Hypothalamus (tissue), 51 donors: ENCODE measurements around the gene DOCK4.
"Not testable (repeated sequence)": the region's sequence is repeated elsewhere in the genome, so short reads cannot be mapped to it uniquely, and the experiment has no call there.

Experiments
- DNase-seq, 51 donors: peaks; one replicate each; lab custom pipeline; 2025; lab: John Stamatoyannopoulos, UW

DOCK4 gene, protein sequence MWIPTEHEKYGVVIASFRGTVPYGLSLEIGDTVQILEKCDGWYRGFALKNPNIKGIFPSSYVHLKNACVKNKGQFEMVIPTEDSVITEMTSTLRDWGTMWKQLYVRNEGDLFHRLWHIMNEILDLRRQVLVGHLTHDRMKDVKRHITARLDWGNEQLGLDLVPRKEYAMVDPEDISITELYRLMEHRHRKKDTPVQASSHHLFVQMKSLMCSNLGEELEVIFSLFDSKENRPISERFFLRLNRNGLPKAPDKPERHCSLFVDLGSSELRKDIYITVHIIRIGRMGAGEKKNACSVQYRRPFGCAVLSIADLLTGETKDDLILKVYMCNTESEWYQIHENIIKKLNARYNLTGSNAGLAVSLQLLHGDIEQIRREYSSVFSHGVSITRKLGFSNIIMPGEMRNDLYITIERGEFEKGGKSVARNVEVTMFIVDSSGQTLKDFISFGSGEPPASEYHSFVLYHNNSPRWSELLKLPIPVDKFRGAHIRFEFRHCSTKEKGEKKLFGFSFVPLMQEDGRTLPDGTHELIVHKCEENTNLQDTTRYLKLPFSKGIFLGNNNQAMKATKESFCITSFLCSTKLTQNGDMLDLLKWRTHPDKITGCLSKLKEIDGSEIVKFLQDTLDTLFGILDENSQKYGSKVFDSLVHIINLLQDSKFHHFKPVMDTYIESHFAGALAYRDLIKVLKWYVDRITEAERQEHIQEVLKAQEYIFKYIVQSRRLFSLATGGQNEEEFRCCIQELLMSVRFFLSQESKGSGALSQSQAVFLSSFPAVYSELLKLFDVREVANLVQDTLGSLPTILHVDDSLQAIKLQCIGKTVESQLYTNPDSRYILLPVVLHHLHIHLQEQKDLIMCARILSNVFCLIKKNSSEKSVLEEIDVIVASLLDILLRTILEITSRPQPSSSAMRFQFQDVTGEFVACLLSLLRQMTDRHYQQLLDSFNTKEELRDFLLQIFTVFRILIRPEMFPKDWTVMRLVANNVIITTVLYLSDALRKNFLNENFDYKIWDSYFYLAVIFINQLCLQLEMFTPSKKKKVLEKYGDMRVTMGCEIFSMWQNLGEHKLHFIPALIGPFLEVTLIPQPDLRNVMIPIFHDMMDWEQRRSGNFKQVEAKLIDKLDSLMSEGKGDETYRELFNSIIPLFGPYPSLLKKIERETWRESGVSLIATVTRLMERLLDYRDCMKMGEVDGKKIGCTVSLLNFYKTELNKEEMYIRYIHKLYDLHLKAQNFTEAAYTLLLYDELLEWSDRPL (N-terminal part only)

DNA sequence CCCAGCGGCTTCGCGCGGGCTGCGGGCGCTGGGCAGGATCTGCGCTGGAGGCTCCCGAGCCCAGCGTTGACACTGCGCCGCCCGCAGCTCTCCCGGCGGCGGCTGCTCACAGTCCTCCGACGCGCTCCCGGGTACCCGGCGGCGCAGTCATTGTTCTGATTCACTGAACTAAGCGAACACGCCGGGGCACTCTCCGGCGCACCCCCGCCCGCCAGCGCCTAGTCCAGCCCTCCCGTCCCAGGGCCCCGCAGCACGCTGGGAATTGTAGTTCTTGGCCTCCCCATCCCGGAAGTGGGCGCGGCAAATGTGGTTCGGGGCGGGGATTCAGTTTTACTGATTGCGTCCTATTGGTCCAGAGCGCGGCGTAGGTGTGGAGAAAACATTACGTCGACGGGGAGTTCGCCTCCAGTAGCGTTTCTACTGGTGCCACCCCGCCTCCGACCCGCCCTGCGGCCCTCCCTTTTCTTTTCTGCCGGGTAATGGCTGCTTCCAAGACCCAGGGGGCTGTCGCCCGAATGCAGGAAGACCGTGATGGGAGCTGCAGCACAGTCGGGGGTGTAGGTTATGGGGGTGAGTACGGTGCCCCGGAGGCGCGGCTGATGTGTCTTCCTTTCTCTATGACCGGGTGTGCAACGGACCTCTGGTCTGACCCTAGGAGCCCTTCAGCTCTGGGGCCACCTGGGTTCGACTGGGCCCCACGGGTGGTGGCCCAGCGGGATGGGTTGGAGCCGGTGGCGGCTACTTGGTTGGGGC lies at the start of gene DOCK4, which contains the start of gene ZNF277:
TSS of gene DOCK4 (minus strand) at position 162 of the 753 bp plus-strand sequence. CDS start 261 bp downstream, outside the sequence.
TSS of gene ZNF277 (plus strand) at position 458 of the 753 bp plus-strand sequence. CDS start at position 480, 22 bp downstream.
- peak; percentile 90 to 100 (median 99) for DNase-seq

DNA sequence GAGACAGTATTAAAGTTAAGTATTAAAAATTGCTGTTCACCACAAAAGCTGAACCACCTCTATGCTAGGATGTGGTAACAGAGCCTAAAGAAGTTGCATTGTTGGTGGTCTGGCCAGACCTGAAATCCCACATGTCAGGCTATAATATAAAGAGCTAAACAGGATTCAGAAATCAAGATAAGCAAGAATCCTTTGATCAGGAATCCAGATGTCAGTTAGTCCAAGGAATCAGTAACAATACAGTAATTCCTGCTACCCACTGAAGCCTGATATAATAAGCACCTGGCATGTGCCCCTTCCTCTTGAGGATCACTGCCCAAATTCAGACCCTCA lies 49.2 kb upstream of the DOCK4 start:
- no peak for DNase-seq

DNA sequence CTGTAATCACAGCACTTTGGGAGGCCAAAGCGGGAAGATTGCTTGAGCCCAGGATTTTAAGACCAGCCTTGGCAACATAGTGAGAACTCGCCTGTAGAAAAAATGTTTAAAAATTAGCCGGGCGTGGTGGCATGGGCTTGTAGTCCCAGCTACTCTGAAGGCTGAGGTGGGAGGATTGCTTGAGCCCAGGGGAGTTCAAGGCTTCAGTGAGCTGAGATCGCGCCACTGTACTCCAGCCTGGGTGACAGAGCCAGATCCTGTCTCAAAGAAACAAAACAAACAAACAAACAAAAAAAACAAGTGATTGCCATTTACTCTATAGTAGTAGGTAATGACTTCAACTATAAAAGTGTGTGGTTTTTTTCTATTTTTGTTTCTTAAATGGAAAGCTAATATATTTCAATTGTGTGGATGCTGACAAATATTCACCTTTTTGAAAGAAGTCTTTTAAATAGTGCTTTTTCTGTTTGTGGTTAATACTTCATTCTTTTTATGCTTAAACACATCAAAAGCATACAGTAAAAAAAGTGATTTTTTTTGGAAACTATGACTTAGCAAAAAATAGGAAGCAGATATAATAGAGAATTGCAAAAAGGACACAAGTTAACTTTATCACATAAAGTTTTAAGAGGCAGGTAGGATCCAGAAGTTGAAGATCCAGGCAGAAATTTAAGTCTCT lies 48.6 kb upstream of the DOCK4 start:
- DNase-seq, result no peak

DNA sequence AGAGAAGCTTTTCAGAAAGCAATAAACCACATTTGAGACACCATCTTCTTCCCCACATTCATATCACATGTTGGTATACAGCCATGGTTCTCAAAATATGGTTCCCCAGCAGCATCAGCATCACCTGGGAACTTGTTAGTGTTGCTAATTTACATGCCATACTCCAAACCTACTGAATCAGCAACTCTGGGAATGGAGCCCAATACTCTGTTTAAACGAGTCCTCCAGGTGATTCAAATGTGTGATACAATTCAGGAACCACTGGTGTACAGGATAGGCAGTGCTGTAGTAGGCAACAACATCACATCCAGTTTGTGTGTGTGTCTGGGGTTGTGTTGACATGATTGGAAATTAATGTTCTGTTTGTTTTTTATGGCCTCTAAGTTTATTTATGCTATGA lies 48.0 kb upstream of the DOCK4 start:
- peak in 1 of 51 donors; percentile 16 for DNase-seq

DNA sequence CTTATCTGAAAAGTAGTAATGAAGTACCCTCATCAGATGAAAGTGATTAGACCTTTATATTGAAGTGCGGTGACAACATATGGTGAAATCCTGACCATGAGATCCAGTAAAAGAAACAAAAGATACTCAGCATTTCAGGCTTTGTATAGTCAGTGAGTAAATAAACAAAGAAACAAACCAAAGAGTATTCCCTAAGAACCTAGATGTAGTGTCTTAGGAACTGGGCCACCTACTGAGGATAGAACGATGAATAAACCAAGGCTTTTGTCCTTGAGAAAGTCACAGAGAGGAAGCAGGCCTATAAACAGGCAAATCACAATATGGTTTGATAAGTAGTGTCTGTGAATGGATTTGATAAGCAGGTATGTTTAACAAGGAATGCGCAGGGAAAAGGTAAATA lies 46.5 kb upstream of the DOCK4 start:
- DNase-seq, result no peak

DNA sequence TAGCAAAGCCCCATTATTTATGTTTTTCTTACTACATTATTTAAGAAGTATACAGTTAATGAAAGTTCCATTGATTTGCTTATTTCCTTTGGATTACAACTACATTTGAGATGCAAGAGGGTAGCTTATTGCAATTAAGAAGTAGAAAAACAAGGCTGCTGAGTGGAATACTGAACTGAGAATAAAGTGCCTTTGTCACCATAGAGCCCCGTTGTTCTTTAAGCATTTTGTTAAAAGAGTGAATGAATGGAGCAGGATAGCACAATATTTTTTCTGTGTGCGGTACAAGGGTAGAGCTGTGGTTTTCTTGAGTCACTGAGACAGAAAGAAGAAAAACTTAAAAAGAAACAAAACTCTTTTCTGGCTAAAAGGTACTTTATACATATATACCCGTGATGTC lies 45.9 kb upstream of the DOCK4 start:
- peak in 2 of 51 donors; percentile 20 to 64 for DNase-seq

DNA sequence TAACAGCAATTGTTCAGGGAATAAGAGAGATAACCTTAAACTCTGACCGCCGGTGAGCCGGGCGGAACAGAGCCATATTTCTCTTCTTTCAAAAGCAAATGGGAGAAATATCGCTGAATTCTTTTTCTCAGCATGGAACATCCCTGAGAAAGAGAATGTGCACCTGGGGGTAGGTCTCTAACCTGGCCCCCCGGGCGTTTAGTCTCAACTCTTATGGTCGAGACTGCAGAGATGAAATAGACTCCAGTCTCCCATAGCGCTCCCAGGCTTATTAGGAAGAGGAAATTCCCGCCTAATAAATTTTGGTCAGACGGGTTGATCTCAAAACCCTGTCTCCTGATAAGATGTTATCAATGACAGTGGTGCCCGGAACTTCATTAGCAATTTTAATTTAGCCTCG lies 43.8 kb upstream of the DOCK4 start:
- DNase-seq, result not testable (repeated sequence)

DNA sequence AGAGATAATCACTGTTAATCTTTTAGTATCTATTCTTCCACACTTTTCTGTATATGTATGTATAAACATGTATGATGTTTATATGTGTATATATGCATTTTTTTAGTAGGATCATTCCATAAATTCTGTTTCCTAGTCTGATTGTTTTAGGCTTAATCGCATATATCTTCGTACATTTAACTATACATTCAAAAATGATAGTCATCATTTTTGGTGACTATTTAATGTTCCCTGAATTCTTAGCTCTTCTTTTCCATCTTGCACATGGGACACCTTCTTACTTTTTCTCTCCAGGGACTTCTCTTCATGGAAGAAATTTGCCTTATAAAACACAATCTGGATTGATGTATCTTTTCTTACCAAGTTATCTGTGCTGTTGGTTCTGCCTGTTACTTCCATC lies 42.4 kb upstream of the DOCK4 start:
- no peak for DNase-seq

DNA sequence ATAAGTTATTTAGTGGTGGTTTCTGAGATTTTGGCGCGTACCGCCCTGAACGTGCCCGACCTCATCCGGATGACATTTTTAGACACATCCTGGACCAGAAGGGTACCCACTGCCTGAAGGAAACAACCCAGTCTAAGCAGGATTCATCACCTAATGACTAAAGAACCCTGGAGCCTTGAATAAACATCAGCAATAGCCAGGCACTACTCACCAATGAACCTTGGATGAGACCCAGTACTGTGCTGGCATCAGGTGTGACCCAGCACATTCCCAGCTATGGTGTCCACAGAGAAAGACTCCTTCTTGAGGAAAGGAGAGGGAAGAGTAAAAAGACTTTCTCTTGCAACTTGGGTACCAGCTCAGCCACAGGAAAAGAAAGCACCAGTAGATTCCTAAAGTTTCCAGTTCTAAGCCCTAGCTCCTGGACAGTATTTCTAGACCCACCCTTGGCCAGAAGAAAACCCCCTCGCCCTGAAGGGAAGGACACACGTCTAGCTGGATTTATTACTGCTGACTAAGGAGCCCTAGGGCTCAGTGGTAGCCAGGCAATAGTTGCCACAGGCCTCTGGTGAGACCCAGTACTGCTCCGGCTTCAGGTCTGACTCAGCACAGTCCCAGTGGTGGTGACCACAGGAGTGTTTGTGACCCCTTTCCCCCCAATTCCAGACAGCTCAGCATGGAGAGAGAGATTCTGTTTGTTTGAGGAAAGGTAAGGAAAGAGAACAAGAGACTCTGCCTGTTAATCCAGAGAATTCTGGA lies 32.8 kb upstream of the DOCK4 start:
- no peak for DNase-seq

DNA sequence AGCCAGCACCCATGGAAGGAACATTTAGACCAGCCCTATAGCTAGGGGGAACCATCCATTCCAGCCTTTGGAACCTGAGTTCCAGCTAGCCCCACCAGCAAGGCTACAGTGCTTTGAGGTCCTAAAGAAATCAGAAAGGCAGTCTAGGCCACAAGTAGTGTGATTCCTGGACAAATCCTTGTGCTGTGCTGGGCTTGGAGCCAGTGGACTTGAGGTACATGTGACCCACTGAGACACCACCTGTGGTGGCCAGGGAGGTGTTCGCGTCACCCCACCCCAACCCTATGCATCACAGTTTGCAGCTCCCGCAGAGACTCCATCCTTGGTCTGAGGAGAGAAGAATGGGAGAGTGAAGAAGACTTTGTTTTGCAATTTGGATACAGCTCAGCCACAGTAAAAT lies 32.1 kb upstream of the DOCK4 start:
- no peak for DNase-seq

DNA sequence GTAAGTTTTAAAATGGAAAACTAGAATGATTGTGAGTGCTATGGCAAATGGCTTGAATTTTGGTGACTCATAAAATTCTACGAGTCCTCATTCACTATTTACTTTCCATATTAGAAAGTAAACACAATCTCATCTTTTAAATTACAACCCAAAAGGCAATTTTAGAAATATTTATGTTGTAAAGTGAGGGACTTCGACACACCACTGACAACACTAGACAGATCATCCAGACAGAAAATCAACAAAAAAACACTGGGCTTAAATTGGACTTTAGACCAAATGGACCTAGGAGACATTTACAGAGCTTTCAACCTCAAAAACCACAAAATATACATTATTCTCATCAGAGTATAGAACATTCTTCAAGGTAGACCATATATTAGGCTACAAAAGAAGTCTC lies 30.4 kb upstream of the DOCK4 start:
- DNase-seq, result no peak

DNA sequence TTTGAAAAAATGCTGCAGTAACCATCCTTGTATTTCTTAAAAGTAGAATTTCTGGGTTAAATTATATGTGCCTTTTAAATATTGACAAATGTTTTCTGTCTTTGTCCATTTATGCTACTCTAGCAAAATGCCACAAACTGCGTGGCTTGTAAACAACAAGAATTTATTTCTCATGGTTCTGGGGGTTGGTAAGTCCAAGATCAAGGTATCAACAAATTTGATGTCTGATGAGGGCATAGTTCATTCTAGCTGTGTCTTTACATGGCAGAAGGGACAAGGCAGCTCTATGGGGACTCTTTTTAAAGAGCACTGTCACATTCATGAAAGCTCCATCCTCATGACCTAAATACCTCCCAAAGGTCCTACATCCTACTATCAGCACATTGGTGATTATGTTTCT lies 27.9 kb upstream of the DOCK4 start:
- DNase-seq, result no peak

DNA sequence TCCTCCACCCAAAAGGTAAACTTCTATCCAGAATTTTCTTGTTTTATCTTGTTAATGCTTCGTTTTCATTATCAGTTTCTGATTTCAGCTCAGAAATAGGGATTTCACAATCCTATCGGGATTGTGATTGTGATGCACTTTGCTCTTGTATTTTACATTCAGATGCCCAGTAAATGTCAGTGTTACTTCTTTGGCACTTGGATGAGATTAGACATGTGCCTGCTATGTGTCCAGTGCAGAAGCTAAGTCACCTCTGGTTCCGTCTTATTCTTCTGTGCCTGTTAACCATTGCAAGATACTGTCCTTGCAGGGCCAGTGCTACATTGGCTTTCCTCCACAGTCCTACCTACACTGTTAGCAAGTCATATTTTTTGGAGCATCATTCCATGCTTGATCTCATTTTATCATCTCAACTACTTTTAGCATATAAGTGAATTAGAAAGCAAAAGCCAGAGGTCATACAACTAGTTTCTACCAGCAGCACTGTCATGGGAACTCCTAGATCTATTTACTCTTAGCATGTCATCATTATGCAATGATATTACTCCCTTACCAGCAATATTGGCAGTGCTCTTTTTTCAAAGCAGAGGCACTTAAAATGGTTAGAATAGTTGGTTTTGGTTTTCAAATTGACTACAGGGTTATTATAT lies 27.0 kb upstream of the DOCK4 start:
- DNase-seq, result no peak

DNA sequence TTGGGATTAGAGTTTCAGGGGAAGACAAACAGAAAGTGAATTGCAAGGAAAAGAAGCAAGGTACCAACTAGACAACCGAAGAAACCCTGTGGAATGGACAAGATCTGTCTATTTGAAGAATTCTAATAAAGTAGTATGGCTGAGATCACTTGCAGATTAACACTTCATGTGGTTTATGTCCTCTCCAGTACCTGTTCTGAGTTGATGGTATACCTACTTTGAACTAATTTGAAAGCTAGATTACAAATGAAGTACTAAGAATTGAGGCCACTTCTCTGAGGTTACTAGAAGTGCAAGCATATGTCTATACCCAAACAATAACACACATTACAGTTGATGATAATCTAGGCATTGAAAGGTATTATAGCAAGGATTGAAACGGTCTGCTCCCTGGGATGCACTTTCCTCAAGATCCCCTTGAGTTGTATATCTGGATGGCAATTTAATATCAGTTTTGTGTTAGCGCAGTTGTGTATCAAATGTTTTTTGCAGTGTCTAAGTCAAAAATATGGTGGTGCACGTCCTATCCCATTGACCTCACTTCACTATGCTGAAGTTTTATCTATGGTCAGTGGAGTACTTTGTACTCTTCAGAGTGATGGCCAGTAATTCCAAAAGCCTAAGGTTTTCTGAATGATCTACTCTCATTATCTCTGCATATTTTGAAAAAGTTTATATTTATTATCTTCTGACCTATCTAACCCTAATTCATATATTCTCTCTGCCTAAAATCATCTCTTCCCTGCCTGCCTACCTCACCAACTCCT lies 26.2 kb upstream of the DOCK4 start:
- DNase-seq, result no peak

DNA sequence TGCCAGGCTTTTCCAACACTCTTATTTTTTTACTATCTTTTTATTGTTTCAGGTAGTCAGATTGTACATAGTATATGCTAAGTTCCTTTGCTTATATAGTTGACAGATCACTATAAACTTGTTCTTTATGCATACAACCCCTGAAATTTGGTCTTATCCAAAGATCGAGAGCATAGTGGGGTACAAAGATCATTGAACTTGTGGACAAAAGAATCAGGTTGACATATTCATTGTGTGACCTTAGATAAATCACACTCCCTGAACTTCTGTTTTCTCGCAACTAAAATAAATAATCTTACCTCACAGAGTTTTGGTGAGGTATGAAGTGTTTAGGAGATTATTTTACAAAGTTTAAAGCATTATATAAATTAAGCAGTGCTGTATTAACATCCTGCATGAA lies 22.4 kb upstream of the DOCK4 start:
- DNase-seq, result no peak

DNA sequence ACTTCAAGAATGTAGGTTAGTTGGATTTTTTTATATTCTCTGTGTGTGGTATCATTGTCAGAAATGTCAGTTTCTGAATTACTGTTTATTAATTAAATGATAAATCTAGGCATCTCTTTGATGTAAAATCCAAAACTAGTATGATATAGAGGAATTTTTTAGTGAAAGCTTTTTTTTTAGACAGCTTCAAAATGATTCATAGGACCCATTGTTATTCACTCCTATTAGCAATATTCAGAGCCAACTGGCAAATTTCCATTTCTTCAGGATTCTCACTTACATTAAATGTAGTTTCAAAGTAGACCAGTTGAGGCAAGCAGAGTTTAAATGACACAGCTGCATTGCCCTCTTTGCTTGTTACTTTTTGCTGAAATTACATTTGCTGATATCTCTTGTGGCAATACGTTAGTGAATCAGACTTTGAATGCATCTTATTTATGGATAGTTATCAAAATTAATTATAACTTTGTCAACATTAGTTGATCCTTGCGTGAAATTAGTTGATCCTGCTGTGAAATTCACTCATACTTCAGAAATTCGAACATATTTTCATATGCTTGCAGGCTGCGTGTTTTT lies 20.6 kb upstream of the DOCK4 start:
- DNase-seq, result no peak

DNA sequence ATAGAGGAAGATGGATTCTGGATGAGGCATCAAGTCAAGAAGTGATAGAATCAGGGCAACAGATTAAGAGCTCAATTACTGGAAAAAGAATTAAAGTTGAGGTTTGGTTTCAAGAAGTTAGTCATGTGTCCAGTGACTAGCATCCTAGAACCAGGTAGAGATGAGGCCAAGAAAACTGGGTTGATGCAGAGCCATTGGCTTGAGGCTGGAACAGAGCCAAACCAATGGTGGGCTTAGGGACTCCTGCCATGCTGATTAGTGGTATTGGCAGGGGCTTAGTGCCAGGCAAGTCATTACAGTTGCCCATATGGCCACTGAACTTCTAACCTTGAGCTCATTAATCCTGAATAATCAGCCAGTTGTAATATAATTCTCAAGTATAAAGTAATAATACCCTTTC lies 18.8 kb upstream of the DOCK4 start:
- no peak for DNase-seq
